Keratinocyte (primary cell): ENCODE data around the gene LAMA1. TPM values are rescaled to one million over a fixed set of nuclear protein-coding genes. Genes with fewer than 3 reads are reported as not detected.

Experiments
- DNase-seq: peaks from one replicate; pipeline ENCODE4 v3.0.0-alpha.2; 2011; ENCODE audit warnings: low read depth, missing footprints, low spot score
- FAIRE-seq: peaks from 2 replicates; lab custom pipeline; 2011; peaks lifted over from hg19 to GRCh38; lab: Jason Lieb, UNC
- H2AFZ ChIP-seq: 2 replicates; pipeline ENCODE4 v1.6.0; 2012; ENCODE audit warnings: low read length, control low read depth, inconsistent platforms; ENCODE audit not compliant: control insufficient read depth
- H3K27ac ChIP-seq: 2 replicates; pipeline ENCODE4 v1.5.1; 2011; ENCODE audit warnings: low read length; ENCODE audit not compliant: control insufficient read depth, insufficient read depth
- H3K27me3 ChIP-seq: 3 replicates; pipeline ENCODE4 v1.6.0; 2011; ENCODE audit warnings: low read length; ENCODE audit not compliant: control insufficient read depth, insufficient read depth; ENCODE audit errors: extremely low read depth
- H3K36me3 ChIP-seq, 2 experiments: 2 replicates in 1 of 2; 3 replicates in 1 of 2; pipeline ENCODE4 v1.5.1; 2011; ENCODE audit warnings: low read length in 2 of 2, mild to moderate bottlenecking in 1 of 2; ENCODE audit not compliant: control insufficient read depth in 2 of 2, insufficient read depth in 2 of 2; ENCODE audit errors: extremely low read depth in 1 of 2
- H3K4me1 ChIP-seq: 3 replicates; pipeline ENCODE4 v1.5.1; 2011; ENCODE audit warnings: low read length; ENCODE audit not compliant: control insufficient read depth, insufficient read depth; ENCODE audit errors: extremely low read depth
- H3K4me2 ChIP-seq: 3 replicates; pipeline ENCODE4 v1.6.0; 2011; ENCODE audit warnings: low read depth, low read length; ENCODE audit not compliant: control insufficient read depth, insufficient read depth; ENCODE audit errors: extremely low read depth
- H3K4me3 ChIP-seq, 3 experiments: fragments of 200-600 bp in 1 of 3; sonication (generic) in 1 of 3; 2 replicates in 2 of 3; 3 replicates in 1 of 3; pipeline ENCODE4 v1.5.1; 2011 to 2016; ENCODE audit warnings: low read length in 3 of 3, mild to moderate bottlenecking in 3 of 3, control low read depth in 2 of 3, inconsistent platforms in 1 of 3, low read depth in 1 of 3, mixed read lengths in 1 of 3, mixed run types in 1 of 3, moderate library complexity in 1 of 3; ENCODE audit not compliant: control insufficient read depth in 2 of 3, insufficient read depth in 2 of 3; ENCODE audit errors: extremely low read depth in 1 of 3
- H3K79me2 ChIP-seq: 2 replicates; pipeline ENCODE4 v1.6.0; 2012; ENCODE audit warnings: low read length; ENCODE audit not compliant: control insufficient read depth, insufficient read depth
- H3K9ac ChIP-seq: 3 replicates; pipeline ENCODE4 v1.6.0; 2011; ENCODE audit warnings: low read length; ENCODE audit not compliant: control insufficient read depth, insufficient read depth; ENCODE audit errors: extremely low read depth
- H3K9me1 ChIP-seq: 3 replicates; pipeline ENCODE4 v1.6.0; 2011; ENCODE audit warnings: low read length; ENCODE audit not compliant: control insufficient read depth, insufficient read depth; ENCODE audit errors: extremely low read depth
- H3K9me3 ChIP-seq: 2 replicates; pipeline ENCODE4 v1.5.1; 2012; ENCODE audit warnings: low read depth, low read length; ENCODE audit not compliant: control insufficient read depth
- H4K20me1 ChIP-seq: 3 replicates; pipeline ENCODE4 v1.6.0; 2011; ENCODE audit warnings: low read length; ENCODE audit not compliant: control insufficient read depth, insufficient read depth; ENCODE audit errors: extremely low read depth
- CTCF ChIP-seq, 3 experiments: IDR thresholded peaks in 1 of 3; conservative IDR thresholded peaks in 1 of 3; optimal IDR thresholded peaks in 1 of 3; 2 replicates in 2 of 3; 3 replicates in 1 of 3; pipeline versions ENCODE3 to v1.5.1; 2011; ENCODE audit warnings: low read length in 3 of 3, mild to moderate bottlenecking in 3 of 3, moderate library complexity in 2 of 3, control low read depth in 1 of 3, inconsistent platforms in 1 of 3; ENCODE audit not compliant: insufficient read depth in 2 of 3; ENCODE audit errors: extremely low read depth in 1 of 3
- EZH2 ChIP-seq: IDR thresholded peaks from one replicate; pipeline ENCODE4 v1.6.1; 2012; ENCODE audit warnings: inconsistent platforms, mild to moderate bottlenecking, low read length, moderate library complexity
- dilution Hi-C: fragments of 300-500 bp; cut with MboI; formaldehyde crosslinking; loops from one replicate; pipeline ENCODE4 v1.7.0; 2020; ENCODE audit warnings: low sequenced_read_pairs; ENCODE audit not compliant: extremely low pct_ligation_motif_present
- polyA plus RNA-seq, 5 experiments: library from polyadenylated mRNA; depleted of rRNA in 3 of 5; stranded (reverse) in 3 of 5; stranded (forward) in 1 of 5; unstranded in 1 of 5; fragments of >200 nt; gene quantifications; 1 replicate in 1 of 5; 2 replicates in 3 of 5; 3 replicates in 1 of 5; pipeline versions ENCODE4 v1.2.1 to v1.2.3, GENCODE V29; 2011 to 2012; ENCODE audit warnings: missing spikeins in 2 of 5, low read depth in 1 of 5, low replicate concordance in 1 of 5

LAMA1 gene
- polyA plus RNA-seq, 1 donor (not counting 4 experiments of a cell fraction or from before 2014, with no cell fraction given), result 2.1 TPM

- no peak overlapping the region for H3K4me3 ChIP-seq
- H3K27ac ChIP-seq, result no peak overlapping the region
- no peaks in the 10 kb centered on the region for H3K27me3 ChIP-seq
- no peak overlapping the region for H3K9ac ChIP-seq
- H3K4me2 ChIP-seq, result no peak overlapping the region
- DNase-seq, result no peak
- peaks cover 4% of the 10 kb centered on the region for H3K4me1 ChIP-seq
- no peak overlapping the region for H2AFZ ChIP-seq
- H4K20me1 ChIP-seq, result no peaks in the 10 kb centered on the region
- TF ChIP-seq EZH2 (no peak), CTCF (optimal IDR thresholded peaks at IDR 0.05 in 1 of 3, IDR thresholded peaks at IDR 0.05 in 1 of 3, conservative IDR thresholded peaks at IDR 0.05 in 1 of 3; ENCODE audit: extremely low read depth in 1 of 3, insufficient read depth in 2 of 3, low read length in 3 of 3) (no peak)
- H3K9me3 ChIP-seq, result no peaks in the 10 kb centered on the region
- H3K9me1 ChIP-seq, result no peaks in the 10 kb centered on the region
- H3K79me2 ChIP-seq, result no peaks in the 10 kb centered on the region
- dilution Hi-C loops, result no loop called here
- H3K36me3 ChIP-seq, result no peaks in the 10 kb centered on the region
- FAIRE-seq, result no peak
These were observed 58.3 kb downstream of the LAMA1 start for GRCh38 chr18:7059276-7059675.

- Histone ChIP-seq H3K9me1 (no peaks in the 10 kb centered on the region), H3K9ac (no peak overlapping the region), H3K4me1 (no peaks in the 10 kb centered on the region), H4K20me1 (no peaks in the 10 kb centered on the region), H2AFZ (no peak overlapping the region), H3K27me3 (no peaks in the 10 kb centered on the region), H3K4me2 (no peak overlapping the region), H3K4me3 (no peak overlapping the region), H3K9me3 (no peaks in the 10 kb centered on the region), H3K79me2 (no peaks in the 10 kb centered on the region), H3K36me3 (no peaks in the 10 kb centered on the region), H3K27ac (no peak overlapping the region)
- no peak for TF ChIP-seq EZH2
- no peak for TF ChIP-seq CTCF (optimal IDR thresholded peaks at IDR 0.05 in 1 of 3, IDR thresholded peaks at IDR 0.05 in 1 of 3, conservative IDR thresholded peaks at IDR 0.05 in 1 of 3; ENCODE audit: extremely low read depth in 1 of 3, insufficient read depth in 2 of 3, low read length in 3 of 3)
- DNase-seq, result no peak
- dilution Hi-C loops, result no loop called here
- FAIRE-seq, result no peak
These were observed 61.6 kb downstream of the LAMA1 start for GRCh38 chr18:7056026-7056425.
